HG02840 (cell line): ENCODE results near the gene POU6F2.
"Not testable (repeated sequence)": the region's sequence is repeated elsewhere in the genome, so short reads cannot be mapped to it uniquely, and the experiment has no call there.

Experiments used
- ATAC-seq: cut with Tn5 transposase; IDR thresholded peaks from one replicate; pipeline ENCODE4 v1.9.1; 2021; ENCODE audit warnings: mild to moderate bottlenecking, moderate library complexity, moderate number of reproducible peaks; ENCODE audit not compliant: unreplicated experiment, low FRiP score

Gene POU6F2

GRCh38 chr7:39168403-39169098, 190.8 kb downstream of the POU6F2 start:
- ATAC-seq, result no peak

GRCh38 chr7:39172137-39172536, 194.4 kb downstream of the POU6F2 start:
- ATAC-seq, result no peak

GRCh38 chr7:39181398-39181797, 203.7 kb downstream of the POU6F2 start:
- ATAC-seq, result no peak

GRCh38 chr7:39183796-39184195, 206.1 kb downstream of the POU6F2 start:
- no peak for ATAC-seq

- no peak for ATAC-seq
These were observed 206.7 kb downstream of the POU6F2 start for GRCh38 chr7:39184391-39184790.

- ATAC-seq, result no peak
These were observed 208.4 kb downstream of the POU6F2 start for GRCh38 chr7:39186131-39186530.

GRCh38 chr7:39186671-39187070, 209.0 kb downstream of the POU6F2 start:
- ATAC-seq, result no peak

- ATAC-seq, result no peak
These were observed 209.4 kb downstream of the POU6F2 start for GRCh38 chr7:39187130-39187529.

GRCh38 chr7:39192476-39192875, 214.8 kb downstream of the POU6F2 start:
- no peak for ATAC-seq

GRCh38 chr7:39194388-39194787, 216.7 kb downstream of the POU6F2 start:
- ATAC-seq, result not testable (repeated sequence)

- ATAC-seq, result no peak
These were observed 218.3 kb downstream of the POU6F2 start for GRCh38 chr7:39195967-39196366.

- no peak for ATAC-seq
These were observed 220.1 kb downstream of the POU6F2 start for GRCh38 chr7:39197831-39198230.

GRCh38 chr7:39198556-39198955, 220.8 kb downstream of the POU6F2 start:
- ATAC-seq, result no peak

GRCh38 chr7:39199006-39199405, 221.3 kb downstream of the POU6F2 start:
- ATAC-seq, result no peak

- ATAC-seq, result no peak
These were observed 222.2 kb downstream of the POU6F2 start for GRCh38 chr7:39199951-39200350.

- no peak for ATAC-seq
These were observed 224.3 kb downstream of the POU6F2 start for GRCh38 chr7:39202041-39202440.

- no peak for ATAC-seq
These were observed 232.7 kb downstream of the POU6F2 start for GRCh38 chr7:39210362-39210761.

GRCh38 chr7:39211581-39211980, 233.9 kb downstream of the POU6F2 start:
- no peak for ATAC-seq

- no peak for ATAC-seq
These were observed 235.2 kb downstream of the POU6F2 start for GRCh38 chr7:39212876-39213275.

- no peak for ATAC-seq
These were observed 240.1 kb downstream of the POU6F2 start for GRCh38 chr7:39217783-39218182.

- ATAC-seq, result no peak
These were observed 242.2 kb downstream of the POU6F2 start for GRCh38 chr7:39219869-39220268.

- ATAC-seq, result no peak
These were observed 244.2 kb downstream of the POU6F2 start for GRCh38 chr7:39221901-39222300.

GRCh38 chr7:39228946-39229345, 251.2 kb downstream of the POU6F2 start:
- no peak for ATAC-seq
